Activated CD4-positive, alpha-beta T cell treated with anti-CD3 and anti-CD28 coated beads for 24 hours (primary cell): ENCODE data around the gene GLI2.

Experiments used
- DNase-seq, 2 donors: peaks; one replicate each; pipeline ENCODE4 v3.0.0-alpha.2; 2020; ENCODE audit warnings: low read depth in 2 of 2

Gene GLI2

DNA sequence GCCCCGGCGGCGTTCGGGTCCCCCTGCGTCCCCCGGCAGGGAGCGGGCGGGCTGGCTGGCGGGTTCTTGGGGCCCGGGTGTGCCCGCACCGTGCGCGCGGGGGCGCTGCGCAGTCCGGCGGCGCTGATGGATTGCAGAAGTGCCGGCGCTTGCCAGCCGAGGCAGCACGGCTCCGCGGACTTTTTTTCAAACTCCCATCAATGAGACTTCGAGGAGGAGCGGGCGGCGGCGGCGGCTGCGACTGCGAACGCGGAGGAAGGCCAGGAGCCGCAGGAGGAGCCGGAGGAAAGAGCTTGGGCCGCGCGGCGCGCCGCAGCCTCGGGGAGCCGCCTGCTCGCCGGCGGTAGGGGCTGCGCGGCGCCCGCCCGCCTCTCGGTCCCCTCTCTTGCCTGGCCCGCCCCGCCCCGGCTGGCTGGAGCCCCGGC, at the start of gene GLI2:
TSS of gene GLI2 (plus strand) at position 123 of the 425 bp plus-strand sequence. CDS start 61,453 bp downstream, outside the sequence.
- DNase-seq, result peak in 1 of 2 donors; percentile 36

GRCh38 chr2:120685974-120686297, 49.7 kb upstream of the GLI2 start:
- no peak for DNase-seq

GRCh38 chr2:120686511-120687168, 49.0 kb upstream of the GLI2 start:
- no peak for DNase-seq

DNA sequence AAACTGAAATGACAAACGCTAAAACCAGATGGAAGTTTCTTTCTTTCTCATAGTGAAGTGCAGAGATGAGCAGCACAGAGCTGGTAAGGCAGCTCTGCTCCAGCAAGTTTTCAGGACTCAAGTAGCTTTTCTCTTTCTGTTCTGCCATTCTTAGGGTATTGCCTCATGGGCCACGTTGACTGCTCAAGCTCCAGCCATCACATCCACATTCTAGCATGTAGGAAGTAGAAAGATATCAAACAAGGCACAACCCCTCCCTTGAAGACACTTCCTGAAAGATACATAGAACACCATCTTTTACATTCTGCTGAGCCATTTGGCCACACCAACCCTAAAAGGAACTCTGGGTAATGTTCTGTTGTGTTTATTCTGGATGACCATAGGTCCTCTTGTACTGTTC, 48.5 kb upstream of the GLI2 start:
- DNase-seq, result no peak

- no peak for DNase-seq
Observed at GRCh38 chr2:120690521-120690920, 45.1 kb upstream of the GLI2 start.

DNA sequence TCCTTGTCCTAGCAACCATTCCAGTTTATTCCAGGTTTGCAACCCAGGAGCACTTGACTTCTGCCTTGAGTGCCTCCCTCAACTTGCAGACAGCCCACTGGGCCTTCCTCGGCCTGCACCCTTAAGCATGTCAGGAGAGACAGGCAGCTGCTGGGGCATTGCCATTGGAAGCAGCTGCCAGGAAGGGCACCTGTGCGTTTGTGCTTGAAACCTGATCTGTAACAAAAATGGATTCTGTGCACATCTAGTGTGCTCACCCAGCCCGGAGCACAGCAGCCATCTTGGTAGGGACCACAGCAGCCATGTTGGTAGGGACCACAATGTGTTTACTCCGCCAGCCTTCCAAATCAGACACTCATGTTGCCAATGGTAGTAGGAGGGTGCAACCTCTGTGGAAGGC, 44.3 kb upstream of the GLI2 start:
- no peak for DNase-seq

DNA sequence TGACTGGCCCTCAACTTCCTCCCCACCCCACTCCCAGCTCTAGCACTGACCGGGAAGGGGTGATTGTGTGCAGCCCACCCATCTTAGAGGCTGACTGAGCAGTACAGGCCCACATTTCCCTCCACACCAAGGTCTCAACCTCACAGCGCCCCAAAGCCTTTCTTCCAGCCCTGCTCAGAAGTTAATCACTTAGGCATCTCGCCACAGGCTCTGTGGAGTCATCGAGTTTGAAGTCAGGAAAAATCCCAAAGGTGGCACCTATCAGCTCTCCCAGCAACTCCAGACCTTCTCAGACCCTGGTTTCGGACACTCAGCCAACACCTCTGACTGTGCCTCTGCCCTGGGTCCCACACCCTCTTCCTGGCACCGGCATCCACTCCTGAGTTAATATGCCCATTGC, 43.0 kb upstream of the GLI2 start:
- DNase-seq, result no peak

DNA sequence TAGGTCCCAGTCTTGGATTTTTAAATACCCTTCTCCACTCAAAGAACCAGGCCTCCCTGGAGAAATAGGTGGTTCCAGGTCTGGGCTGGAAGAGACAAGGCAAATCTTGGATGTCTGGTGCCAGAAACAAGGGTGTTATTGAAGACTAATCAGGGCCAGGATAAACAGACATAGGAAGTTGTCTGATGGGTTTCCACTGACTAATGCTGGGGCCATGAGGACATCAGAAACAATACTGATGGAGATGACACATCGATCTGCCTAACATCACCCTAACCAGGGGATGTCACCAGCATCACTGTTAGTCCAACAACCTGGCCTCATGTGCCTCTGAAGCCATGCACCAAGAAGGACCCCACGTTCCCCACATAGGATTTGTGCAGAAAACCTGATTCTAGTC, 42.5 kb upstream of the GLI2 start:
- DNase-seq, result no peak

DNA sequence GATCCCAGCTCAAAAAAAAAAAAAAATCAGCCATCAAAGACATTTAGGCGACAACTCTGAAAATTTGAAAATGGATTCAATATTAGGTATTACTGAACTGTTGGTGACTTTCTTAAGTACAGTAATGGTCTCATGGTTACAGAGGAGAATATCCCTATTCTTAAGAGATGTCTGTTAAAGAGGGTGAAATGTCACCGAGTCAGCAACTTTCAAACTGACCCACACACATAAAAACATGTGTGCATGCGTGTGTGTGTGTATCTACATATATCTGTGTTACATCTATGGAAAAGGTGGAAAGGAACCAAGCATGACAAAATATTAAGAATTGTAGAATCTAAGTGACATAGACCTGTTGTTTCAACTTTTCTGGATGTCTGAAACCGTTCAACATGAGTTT, 41.6 kb upstream of the GLI2 start:
- no peak for DNase-seq

DNA sequence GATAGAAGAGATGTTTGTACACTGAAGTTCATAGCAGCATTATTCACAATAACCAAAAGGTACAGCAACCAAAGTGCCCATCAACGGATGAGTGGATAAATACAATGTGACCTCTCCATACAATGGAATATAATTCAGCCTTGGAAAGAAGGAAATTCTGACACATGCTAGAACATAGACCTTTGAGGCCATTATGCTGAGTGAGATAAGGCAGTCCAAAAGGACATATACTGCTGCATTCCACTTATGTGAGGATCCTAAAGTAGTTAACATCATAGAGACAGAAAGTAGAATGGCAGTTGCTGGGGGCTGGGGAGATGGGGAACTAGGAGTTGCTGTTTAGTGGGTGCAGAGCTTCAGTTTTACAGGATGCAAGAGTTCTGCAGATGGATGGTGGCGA, 38.2 kb upstream of the GLI2 start:
- no peak for DNase-seq

GRCh38 chr2:120699292-120699691, 36.4 kb upstream of the GLI2 start:
- no peak for DNase-seq

GRCh38 chr2:120700659-120701058, 35.0 kb upstream of the GLI2 start:
- DNase-seq, result no peak

- DNase-seq, result no peak
Observed at GRCh38 chr2:120701096-120701495, 34.6 kb upstream of the GLI2 start.

DNA sequence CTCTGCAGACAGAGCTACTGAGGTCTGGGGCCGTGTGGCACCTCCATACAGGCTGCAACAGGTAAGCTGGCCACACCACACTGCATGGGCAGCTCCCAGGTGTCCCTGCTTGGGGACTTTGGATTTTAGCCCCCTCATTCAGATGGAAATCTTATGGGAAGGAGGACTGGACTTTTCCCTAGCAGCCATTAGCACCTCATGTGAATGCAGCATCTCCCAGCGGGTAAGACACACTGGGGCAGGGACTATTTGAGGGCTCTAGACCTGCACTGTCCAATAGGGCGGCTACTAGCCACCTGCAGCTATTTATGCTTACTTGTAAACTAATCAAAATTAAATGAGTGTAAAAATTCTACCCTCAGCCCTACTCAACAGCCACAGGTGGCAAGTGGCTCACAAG, 34.2 kb upstream of the GLI2 start:
- no peak for DNase-seq

- no peak for DNase-seq
Observed at GRCh38 chr2:120702061-120702460, 33.6 kb upstream of the GLI2 start.

GRCh38 chr2:120702801-120703200, 32.9 kb upstream of the GLI2 start:
- DNase-seq, result no peak

DNA sequence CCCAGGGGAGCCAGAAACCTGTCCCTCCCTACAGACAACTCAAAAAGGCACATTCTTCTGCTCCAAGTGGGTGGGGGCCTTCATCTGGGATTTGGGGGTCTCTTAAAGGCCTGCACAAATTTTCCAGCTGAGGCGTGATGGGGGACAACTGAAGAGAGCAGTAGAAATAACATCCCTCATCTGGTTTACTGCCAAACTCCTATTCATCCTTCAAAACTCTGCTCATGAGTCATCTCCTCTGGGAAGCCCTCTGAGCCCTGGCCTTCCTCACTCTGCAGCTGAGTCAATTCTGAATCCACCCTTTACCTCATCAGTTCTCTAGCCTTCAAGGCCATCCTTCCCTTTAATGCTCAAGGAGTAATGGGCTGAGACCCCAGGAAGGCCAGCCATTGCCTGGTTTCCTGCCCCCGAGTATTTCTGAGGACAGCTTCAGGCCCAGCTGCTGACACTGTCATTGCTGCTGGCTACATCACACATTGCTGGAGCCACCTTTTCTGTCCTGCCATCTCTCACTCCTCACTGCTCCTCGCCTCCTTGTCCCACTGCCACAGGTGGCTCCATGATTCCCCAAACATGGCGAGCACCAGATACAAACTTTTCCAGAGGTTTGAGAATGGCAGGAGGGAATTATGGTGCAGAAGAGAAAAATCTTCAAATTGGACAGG, 32.2 kb upstream of the GLI2 start:
- no peak for DNase-seq

DNA sequence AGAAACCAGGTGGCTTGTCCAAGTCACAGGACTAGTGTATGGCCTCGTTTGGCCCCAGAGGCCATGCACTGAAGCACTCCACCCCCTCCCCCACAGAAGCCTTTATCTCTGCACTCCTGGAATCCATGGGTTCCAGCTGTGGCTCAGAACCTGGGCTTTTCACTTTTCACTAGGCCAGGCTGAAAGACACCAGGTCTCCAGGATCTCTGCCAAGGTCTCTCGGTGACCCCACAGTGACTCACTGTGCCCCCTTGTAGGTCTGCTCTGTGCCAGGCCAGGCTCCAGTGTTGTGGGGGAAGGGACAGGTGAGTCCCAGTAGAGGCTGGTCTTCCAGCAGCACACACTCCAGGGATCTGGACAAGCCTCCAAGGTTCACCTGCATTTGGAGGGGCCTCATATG, 31.0 kb upstream of the GLI2 start:
- DNase-seq, result no peak

- DNase-seq, result no peak
Observed at GRCh38 chr2:120707816-120708215, 27.9 kb upstream of the GLI2 start.

- no peak for DNase-seq
Observed at GRCh38 chr2:120708944-120709607, 26.6 kb upstream of the GLI2 start.

GRCh38 chr2:120709608-120710041, 26.0 kb upstream of the GLI2 start:
- DNase-seq, result no peak

GRCh38 chr2:120710256-120710655, 25.4 kb upstream of the GLI2 start:
- DNase-seq, result no peak

DNA sequence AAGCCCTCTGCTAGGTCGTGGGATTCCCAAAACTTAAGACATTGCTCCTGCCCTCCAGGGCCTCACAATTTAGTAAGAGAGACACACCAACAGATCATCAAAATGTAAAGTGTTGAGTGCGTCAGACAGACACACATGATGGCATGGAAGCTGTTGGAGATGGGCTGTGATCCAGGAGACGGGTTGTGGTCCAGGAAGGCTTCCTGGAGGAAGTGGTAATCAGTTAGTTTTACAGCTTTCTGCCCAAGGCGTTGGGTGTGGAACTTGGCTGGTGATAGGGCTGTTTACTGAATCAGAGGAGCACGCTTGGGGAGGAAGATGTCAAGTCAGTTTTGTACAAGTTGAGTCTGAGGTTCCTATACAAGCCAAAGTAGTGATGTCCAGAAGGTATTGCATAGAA, 24.0 kb upstream of the GLI2 start:
- no peak for DNase-seq
